NB4 (cell line): ENCODE results near the gene KCNJ5.

Source experiments
- DNase-seq: peaks from one replicate; pipeline ENCODE4 v3.0.0; 2010; ENCODE audit warnings: low read depth
- H3K4me3 ChIP-seq: one replicate; pipeline ENCODE4 v1.5.1; 2011; ENCODE audit warnings: mild to moderate bottlenecking, low read depth, low read length, moderate library complexity
- MYC ChIP-seq: IDR thresholded peaks from 2 replicates; pipeline ENCODE4 v1.6.1; 2011; ENCODE audit warnings: low read depth, low read length
- POLR2A ChIP-seq: IDR thresholded peaks from 2 replicates; pipeline ENCODE4 v1.6.1; 2011; ENCODE audit warnings: mild to moderate bottlenecking; ENCODE audit not compliant: insufficient read length; ENCODE audit errors: extremely low read depth
- TF ChIP-seq, protein P1 (sequence below): IDR thresholded peaks from 2 replicates; pipeline ENCODE4 v1.6.1; 2011; ENCODE audit warnings: low read depth, low read length
- TF ChIP-seq, protein P2 (sequence below): IDR thresholded peaks from one replicate; pipeline ENCODE4 v1.5.1; 2012; ENCODE audit warnings: low read depth, low read length

Gene KCNJ5

DNA sequence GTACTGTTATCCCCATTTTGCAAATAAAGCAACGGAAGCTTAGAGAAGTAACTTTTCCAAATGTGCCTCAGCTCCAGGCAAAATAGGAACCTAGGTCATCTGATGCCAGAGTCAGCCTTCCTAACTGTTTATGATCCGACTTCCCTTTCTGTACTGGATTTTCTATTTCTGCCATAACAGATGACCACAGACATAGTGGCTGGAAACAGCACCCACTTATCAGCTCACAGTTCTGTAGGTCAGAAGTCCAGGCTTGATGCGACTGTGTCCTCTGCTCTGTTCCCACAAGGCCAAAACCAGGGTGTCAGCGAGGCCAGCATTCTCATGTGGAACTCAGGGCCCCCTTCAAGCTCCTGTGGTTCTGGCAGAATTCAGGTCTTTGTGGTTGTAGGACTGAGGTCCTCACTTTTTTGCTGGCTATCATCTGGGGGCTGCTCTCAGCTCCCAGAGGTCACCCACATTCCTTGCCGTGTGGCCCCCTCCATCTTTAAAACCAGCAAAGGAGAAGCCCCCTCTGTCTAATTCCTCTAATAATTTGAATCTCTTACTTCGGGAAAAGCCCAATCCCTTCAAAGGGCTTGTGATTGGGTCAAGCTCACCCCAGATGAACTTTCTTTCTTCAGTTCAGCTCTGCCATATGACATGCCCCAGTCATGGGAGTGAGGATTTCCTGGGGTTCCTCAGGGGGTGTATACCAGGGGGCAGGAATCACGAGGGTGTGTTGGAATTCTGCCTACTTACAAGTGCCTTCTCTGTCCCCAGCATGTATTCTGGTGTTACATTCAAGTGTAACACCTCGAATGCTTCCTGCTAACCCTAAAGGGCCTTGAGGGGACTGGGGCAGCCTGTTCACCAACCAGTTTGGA lies 15.3 kb downstream of the KCNJ5 start:
- DNase-seq: no peak
- H3K4me3 ChIP-seq: peak overlapping the region; percentile 72
- TF ChIP-seq, protein P1, sequence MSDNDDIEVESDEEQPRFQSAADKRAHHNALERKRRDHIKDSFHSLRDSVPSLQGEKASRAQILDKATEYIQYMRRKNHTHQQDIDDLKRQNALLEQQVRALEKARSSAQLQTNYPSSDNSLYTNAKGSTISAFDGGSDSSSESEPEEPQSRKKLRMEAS: no peak
- no peak for TF ChIP-seq POLR2A
- TF ChIP-seq, protein P2, sequence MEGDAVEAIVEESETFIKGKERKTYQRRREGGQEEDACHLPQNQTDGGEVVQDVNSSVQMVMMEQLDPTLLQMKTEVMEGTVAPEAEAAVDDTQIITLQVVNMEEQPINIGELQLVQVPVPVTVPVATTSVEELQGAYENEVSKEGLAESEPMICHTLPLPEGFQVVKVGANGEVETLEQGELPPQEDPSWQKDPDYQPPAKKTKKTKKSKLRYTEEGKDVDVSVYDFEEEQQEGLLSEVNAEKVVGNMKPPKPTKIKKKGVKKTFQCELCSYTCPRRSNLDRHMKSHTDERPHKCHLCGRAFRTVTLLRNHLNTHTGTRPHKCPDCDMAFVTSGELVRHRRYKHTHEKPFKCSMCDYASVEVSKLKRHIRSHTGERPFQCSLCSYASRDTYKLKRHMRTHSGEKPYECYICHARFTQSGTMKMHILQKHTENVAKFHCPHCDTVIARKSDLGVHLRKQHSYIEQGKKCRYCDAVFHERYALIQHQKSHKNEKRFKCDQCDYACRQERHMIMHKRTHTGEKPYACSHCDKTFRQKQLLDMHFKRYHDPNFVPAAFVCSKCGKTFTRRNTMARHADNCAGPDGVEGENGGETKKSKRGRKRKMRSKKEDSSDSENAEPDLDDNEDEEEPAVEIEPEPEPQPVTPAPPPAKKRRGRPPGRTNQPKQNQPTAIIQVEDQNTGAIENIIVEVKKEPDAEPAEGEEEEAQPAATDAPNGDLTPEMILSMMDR: no peak
- no peak for TF ChIP-seq MYC

DNA sequence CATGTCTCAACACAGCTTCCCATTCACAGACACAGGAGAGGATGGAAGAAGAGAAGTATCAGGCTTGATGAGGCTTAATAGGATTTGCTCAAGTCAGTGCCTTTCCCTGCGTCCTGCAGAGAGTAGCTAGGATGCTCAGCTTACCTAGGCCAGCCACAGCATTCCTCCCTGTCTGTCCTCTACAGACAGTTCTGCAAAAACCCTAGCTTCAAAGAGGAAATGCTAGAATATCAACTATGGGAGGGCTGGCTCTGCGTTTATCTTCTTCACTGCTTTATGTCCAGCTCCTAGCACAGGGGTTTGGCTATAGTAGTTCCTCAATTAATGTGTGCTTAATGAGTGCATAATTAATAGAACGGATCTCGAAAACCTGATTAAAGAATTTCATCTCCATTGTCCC lies 16.4 kb downstream of the KCNJ5 start:
- H3K4me3 ChIP-seq: no peak overlapping the region
- DNase-seq: no peak
- TF ChIP-seq MYC (no peak), POLR2A (no peak)
- TF ChIP-seq, protein P2: no peak
- TF ChIP-seq, protein P1: no peak

DNA sequence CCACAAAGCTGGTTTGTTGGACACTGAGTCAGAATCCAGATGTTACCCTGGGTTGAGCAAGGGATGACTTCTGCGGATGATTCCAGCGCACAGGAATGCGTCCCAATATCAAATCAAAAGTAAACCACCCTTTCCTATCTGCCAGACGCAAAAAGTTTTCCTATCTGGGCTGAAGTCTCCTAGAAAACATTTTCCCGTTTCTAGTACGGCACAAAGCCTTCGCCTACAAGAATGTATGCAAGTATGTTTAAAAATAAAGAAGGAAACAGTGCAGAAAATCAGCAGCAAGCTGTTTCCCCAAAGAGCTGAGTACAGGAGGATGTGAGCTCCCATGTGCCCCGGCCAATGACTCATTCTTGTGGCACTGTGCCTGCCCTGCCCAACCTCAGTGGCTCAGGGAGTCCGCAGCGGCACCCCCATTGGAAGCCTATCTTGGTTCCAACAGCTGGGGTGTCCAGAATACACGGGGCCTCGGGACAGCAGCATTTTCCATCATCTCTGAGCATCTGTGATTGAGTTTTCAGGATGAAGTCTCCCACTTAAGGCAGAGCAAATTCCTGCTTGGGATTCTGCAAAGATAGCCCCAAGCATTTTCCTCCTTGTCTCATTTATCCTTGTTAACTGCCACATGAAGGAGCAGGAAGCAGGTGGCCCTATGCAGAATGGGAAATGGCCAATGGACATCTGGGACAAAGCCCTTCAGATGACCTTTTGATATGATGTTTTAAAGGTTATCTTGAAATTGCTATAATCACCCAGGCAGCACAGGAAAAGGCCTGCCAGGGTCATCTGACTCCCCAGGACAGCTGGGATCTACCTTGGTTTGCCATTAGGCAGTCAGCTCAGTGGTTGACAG lies 17.5 kb downstream of the KCNJ5 start:
- peak; percentile 77 for DNase-seq
- H3K4me3 ChIP-seq: no peak overlapping the region
- TF ChIP-seq, protein P1: no peak
- TF ChIP-seq MYC (no peak), POLR2A (no peak)
- TF ChIP-seq, protein P2: no peak

DNA sequence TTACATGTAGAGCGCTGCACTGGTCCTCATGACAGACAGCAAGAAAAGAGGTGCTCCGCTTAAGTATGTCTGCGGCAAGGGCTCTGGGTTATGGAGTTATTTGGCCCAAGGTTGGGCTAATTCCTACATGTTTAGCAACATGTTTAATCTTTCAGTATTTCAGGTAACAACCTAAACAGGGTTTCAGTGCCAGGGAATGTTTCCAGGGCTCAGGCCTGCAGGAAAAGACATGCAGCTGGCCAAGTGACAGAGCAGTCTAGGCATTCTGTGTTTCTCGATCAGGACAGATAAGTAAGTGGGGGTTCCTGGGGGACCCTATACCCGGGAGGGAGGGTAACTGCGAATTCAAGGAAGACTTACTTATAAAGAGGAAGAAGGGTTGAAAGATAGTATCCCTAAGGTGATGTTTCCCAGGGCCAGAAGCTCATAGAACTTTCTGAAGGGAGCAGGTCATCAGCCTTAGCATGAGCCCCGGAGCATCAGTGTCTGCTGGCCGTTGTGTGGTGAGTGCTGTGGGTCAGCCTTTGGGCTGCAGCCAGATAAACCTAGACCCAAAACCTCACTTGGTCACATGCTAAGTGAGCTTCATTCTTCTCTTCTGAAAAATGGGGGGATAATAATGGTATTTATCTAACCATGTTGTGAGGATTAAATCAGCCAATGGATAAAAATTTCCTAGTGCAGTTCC lies 18.4 kb downstream of the KCNJ5 start:
- no peak for DNase-seq
- H3K4me3 ChIP-seq: no peak overlapping the region
- TF ChIP-seq, protein P1: no peak
- TF ChIP-seq MYC (no peak), POLR2A (no peak)
- TF ChIP-seq, protein P2: no peak

DNA sequence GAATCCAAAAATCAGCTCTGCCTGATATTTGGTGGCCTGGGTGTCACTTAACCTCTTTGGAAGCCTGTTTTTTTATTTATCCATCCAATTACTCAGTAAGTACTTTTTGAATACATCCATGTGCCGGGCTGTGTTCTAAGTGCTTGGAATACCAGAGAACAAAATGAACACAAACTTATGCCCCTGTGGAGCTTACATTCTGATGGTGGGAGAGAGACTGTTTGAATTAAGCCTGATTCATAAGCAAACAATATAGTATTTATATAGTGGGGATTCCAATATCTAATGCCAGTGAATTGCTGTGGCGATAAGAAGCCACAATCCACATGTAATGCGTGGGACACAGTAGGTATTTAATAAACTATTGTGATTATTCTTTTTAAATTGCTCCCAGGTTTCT lies 19.4 kb downstream of the KCNJ5 start:
- no peak overlapping the region for H3K4me3 ChIP-seq
- DNase-seq: no peak
- TF ChIP-seq, protein P2: no peak
